ENCODE measurements around the gene HIP1R. TPM values are rescaled to one million over a fixed set of nuclear protein-coding genes. Genes with fewer than 3 reads are reported as not detected.
"Not testable (repeated sequence)": the region's sequence is repeated elsewhere in the genome, so short reads cannot be mapped to it uniquely, and the experiment has no call there.

HIP1R gene
- total RNA-seq, 2 experiments from 2014 or later: 31.9 to 34.7 TPM

GRCh38 chr12:122894193-122895121 lies 59.2 kb downstream of the HIP1R start:
- CTCF ChIA-PET: interaction anchor here (0.7 to 2.4 kb wide), 8 partner anchors 9 to 81 kb away, joined by 3 to 8 read pairs (median 4); partner anchors contain the start of genes ABCB9 and OGFOD2
- peaks cover 20% of the 10 kb centered on the region for H3K36me3 Mint-ChIP-seq
- H3K9me3 Mint-ChIP-seq (ENCODE audit: low read depth): no peaks in the 10 kb centered on the region
- no peaks in the 10 kb centered on the region for H3K27me3 Mint-ChIP-seq
- peaks cover 81% of the 10 kb centered on the region for H3K4me1 Mint-ChIP-seq
- H3K27ac Mint-ChIP-seq: peak overlapping the region; percentile 91
- H3K4me3 Mint-ChIP-seq: peak overlapping the region; percentile 93
- ATAC-seq (no peak), DNase-seq (no peak)

- no peaks in the 10 kb centered on the region for H3K9me3 Mint-ChIP-seq (ENCODE audit: low read depth)
- no peak for ATAC-seq
- H3K36me3 Mint-ChIP-seq: peaks cover 20% of the 10 kb centered on the region
- H3K27me3 Mint-ChIP-seq: no peaks in the 10 kb centered on the region
- H3K4me1 Mint-ChIP-seq: peaks cover 83% of the 10 kb centered on the region
- peak overlapping the region; percentile 93 for H3K4me3 Mint-ChIP-seq
- peak overlapping the region; percentile 91 for H3K27ac Mint-ChIP-seq
- no peak for DNase-seq
- CTCF ChIA-PET: interaction anchor here (0.8 to 2.4 kb wide), 9 partner anchors 9 to 80 kb away, joined by 3 to 8 read pairs (median 4); partner anchors contain the start of genes ABCB9 and OGFOD2
Observed at GRCh38 chr12:122895320-122895703, 60.1 kb downstream of the HIP1R start.

DNA sequence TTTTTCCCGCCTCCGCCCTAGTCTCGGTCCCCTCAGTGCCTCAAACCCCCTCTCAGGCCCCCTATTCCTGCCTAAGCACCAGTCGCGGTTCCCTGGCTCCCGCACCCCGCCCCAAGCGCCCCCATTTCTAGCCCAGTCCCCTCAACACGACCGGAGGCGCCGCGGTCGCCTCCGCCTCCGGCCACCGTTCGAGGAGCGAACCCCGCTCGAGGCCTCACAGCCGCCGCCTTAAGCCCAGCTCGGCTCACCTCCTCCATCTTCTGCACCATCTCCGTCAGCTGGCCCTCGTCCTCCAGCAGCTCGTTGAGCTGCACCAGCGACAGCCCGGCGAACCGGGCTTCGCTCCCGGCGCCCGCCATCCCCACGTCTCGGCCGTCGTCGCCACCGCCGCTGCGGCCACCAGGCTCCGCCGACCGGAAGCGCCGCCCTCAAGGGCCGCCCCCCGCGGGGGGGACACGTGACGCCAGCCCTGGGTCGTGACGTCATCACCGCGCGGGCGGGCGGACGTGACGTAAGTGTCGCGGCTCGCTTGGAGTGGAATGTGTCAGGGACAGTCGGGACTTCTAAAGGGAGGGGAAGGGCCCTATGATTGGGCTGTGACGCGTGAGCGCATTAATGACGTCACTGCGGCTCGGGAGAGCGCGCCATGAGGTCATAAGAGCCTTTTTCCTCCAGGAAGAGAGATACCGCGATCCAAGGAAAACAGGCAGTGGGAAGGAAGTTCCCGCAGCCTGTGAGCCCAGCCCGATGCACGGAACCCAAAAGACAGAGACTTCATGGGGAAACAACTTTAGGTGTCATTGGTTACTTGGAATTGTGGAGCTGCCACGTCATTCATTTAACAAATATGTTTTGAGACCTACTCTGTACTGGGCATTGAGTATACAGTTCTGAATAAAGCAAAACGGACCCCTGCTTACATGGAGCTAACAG lies 60.7 kb downstream of the HIP1R start, which contains the start of gene VPS37B:
VPS37B (minus strand) TSS at position 421 of the 933 bp plus-strand sequence; CDS start at position 359, 62 bp downstream.
- H3K9me3 Mint-ChIP-seq (ENCODE audit: low read depth): no peaks in the 10 kb centered on the region
- DNase-seq (peak; percentile 93), ATAC-seq (peak; percentile 69)
- peaks cover 20% of the 10 kb centered on the region for H3K36me3 Mint-ChIP-seq
- peaks cover 84% of the 10 kb centered on the region for H3K4me1 Mint-ChIP-seq
- no peaks in the 10 kb centered on the region for H3K27me3 Mint-ChIP-seq
- H3K4me3 Mint-ChIP-seq: peak within 1 kb of the TSS; percentile 93
- CTCF ChIA-PET: interaction anchor here (0.8 to 2.4 kb wide), 7 partner anchors 10 to 58 kb away, joined by 3 to 8 read pairs (median 5); no protein-coding TSS in a partner anchor
- H3K27ac Mint-ChIP-seq: peak within 1 kb of the TSS; percentile 91

GRCh38 chr12:122896662-122897061 lies 61.4 kb downstream of the HIP1R start:
- peak overlapping the region; percentile 93 for H3K4me3 Mint-ChIP-seq
- no peaks in the 10 kb centered on the region for H3K27me3 Mint-ChIP-seq
- peak overlapping the region; percentile 91 for H3K27ac Mint-ChIP-seq
- CTCF ChIA-PET: interaction anchor here (1.4 to 2.4 kb wide), 4 partner anchors 17 to 58 kb away, joined by 3 to 8 read pairs (median 5); no protein-coding TSS in a partner anchor
- no peak for ATAC-seq
- H3K4me1 Mint-ChIP-seq: peaks cover 84% of the 10 kb centered on the region
- DNase-seq: no peak
- H3K9me3 Mint-ChIP-seq (ENCODE audit: low read depth): no peaks in the 10 kb centered on the region
- H3K36me3 Mint-ChIP-seq: peaks cover 20% of the 10 kb centered on the region

DNA sequence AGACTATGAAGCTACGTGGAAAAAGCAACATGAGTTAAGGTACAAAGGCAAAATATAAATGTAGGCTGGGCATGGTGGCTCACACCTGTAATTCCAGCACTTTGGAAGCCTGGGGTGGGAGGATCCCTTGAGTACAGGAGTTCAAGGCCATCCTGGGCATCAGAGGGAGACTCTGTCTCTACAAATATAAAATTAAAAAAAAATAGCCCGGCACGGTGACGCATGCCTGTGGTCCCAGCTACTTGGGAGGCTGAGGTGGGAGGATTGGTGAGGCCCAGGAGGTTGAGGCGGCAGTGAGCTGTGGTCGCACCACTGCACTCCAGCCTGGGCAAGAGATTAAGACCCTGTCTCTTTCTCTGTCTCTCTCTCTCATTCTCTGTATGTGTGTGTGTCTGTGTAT lies 64.6 kb downstream of the HIP1R start:
- H3K4me3 Mint-ChIP-seq: no peak overlapping the region
- peaks cover 63% of the 10 kb centered on the region for H3K4me1 Mint-ChIP-seq
- H3K9me3 Mint-ChIP-seq (ENCODE audit: low read depth): no peaks in the 10 kb centered on the region
- CTCF ChIA-PET: interaction anchor here (1.4 to 2.1 kb wide), 3 partner anchors 11 to 47 kb away, joined by 5 to 9 read pairs (median 7); no protein-coding TSS in a partner anchor
- no peak for DNase-seq
- H3K27ac Mint-ChIP-seq: peak overlapping the region; percentile 93
- H3K27me3 Mint-ChIP-seq: peaks cover 5% of the 10 kb centered on the region
- H3K36me3 Mint-ChIP-seq: peaks cover 8% of the 10 kb centered on the region
- ATAC-seq: no peak

DNA sequence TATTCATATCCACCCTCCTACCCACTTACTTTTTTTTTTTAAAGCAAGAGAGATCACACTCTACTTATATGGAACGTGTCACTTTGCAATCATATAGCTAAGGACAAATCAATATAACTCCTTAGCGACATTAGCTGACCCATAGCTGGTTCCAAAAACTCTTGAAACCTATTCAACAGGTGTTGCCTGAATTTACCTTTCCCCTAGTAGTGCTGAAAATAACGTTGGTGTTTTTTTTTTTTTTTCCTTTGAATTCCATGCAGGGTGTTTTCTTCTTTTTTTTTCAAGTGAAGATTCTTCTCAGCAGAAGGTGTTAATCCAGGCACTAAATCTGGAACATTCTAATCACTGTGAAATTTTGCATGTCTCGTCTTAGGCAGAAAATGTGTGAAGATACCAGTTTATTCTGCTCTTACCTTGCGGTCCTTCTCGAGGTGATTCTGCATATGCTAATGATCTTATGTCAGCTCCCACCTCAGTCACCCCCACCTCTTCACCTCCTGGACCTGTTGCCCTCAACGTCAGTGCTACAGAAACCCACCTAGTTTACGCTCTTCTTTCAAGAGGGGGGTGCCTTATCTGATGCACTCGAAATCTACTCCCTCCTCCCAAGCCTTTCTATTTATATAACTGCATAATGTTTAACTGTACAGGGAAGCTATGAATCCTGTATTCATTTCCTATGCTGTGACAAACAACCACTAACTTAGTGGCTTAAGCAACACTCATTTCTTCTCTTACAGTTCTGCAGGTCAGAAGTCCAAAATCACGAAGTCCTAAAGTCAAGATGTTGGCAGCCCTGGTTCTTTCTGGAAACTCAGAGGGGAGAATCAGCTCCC lies 67.8 kb downstream of the HIP1R start:
- CTCF ChIA-PET: interaction anchor here (0.8 to 1.8 kb wide), 3 partner anchors 26 to 53 kb away, joined by 3 to 4 read pairs (median 4); no protein-coding TSS in a partner anchor
- peaks cover 38% of the 10 kb centered on the region for H3K4me1 Mint-ChIP-seq
- H3K4me3 Mint-ChIP-seq: no peak overlapping the region
- peaks cover 1% of the 10 kb centered on the region for H3K36me3 Mint-ChIP-seq
- ATAC-seq (no peak), DNase-seq (no peak)
- H3K27ac Mint-ChIP-seq: no peak overlapping the region
- no peaks in the 10 kb centered on the region for H3K9me3 Mint-ChIP-seq (ENCODE audit: low read depth)
- peaks cover 5% of the 10 kb centered on the region for H3K27me3 Mint-ChIP-seq

DNA sequence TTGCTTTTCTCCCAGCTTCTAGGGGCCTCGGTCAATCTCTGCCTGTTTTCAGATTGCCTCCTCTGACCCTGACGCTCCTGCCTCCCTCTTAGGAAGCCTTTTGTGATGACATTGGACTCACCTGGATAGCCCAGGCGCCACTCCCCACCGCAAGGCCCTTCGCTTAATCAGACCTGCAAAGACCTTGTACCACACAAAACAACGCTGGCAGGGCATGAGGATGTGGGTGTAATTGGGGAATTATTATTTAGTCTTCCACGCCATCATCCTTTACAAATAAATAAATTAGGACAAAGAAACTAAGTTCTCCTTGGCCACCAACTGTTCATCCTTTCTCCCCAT lies 68.4 kb downstream of the HIP1R start:
- peaks cover 5% of the 10 kb centered on the region for H3K27me3 Mint-ChIP-seq
- peaks cover 32% of the 10 kb centered on the region for H3K4me1 Mint-ChIP-seq
- no peaks in the 10 kb centered on the region for H3K9me3 Mint-ChIP-seq (ENCODE audit: low read depth)

GRCh38 chr12:122905258-122905657 lies 70.0 kb downstream of the HIP1R start:
- H3K27ac Mint-ChIP-seq; DNase-seq; ATAC-seq; H3K9me3 Mint-ChIP-seq (ENCODE audit: low read depth); H3K36me3 Mint-ChIP-seq; CTCF ChIA-PET; H3K4me3 Mint-ChIP-seq: not testable (repeated sequence)
- Mint-ChIP-seq H3K4me1 (peaks cover 18% of the 10 kb centered on the region), H3K27me3 (peaks cover 13% of the 10 kb centered on the region)

More for the DNA sequence above, 68.4 kb downstream of the HIP1R start:
- peaks cover 1% of the 10 kb centered on the region for H3K36me3 Mint-ChIP-seq
- ATAC-seq: no peak
- H3K4me3 Mint-ChIP-seq: no peak overlapping the region
- DNase-seq: no peak
- no peak overlapping the region for H3K27ac Mint-ChIP-seq
- CTCF ChIA-PET: interaction anchor here (1.2 to 1.8 kb wide), 2 partner anchors 39 to 52 kb away, joined by 4 read pairs; no protein-coding TSS in a partner anchor

DNA sequence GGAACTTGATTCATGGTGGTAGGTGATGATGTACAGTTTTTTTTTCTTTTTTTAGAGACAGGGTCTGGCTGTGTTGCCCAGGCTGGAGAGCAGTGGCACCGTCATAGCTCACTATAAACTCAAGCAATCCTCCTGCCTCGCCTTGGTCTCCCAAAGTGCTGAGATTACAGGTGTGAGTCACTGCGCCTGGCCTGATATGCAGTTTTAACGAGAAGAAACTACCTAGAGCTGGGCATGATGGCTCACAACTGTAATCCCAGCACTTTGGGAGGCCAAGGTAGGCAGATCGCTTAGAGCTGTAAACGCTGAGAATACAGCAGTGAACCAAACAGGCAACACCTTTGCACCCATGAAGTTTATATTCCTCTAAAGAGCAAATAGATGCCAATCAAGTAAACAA lies 73.7 kb downstream of the HIP1R start:
- Mint-ChIP-seq H3K9me3 (ENCODE audit: low read depth) (no peaks in the 10 kb centered on the region), H3K36me3 (no peaks in the 10 kb centered on the region), H3K4me1 (no peaks in the 10 kb centered on the region), H3K27ac (no peak overlapping the region), H3K4me3 (no peak overlapping the region), H3K27me3 (peaks cover 8% of the 10 kb centered on the region)
- ATAC-seq (no peak), DNase-seq (no peak)
- CTCF ChIA-PET: no interaction called here

GRCh38 chr12:122909442-122910288 lies 74.4 kb downstream of the HIP1R start:
- CTCF ChIA-PET: no interaction called here
- Mint-ChIP-seq H3K27ac (no peak overlapping the region), H3K4me3 (no peak overlapping the region), H3K9me3 (ENCODE audit: low read depth) (no peaks in the 10 kb centered on the region), H3K36me3 (no peaks in the 10 kb centered on the region), H3K27me3 (peaks cover 8% of the 10 kb centered on the region), H3K4me1 (no peaks in the 10 kb centered on the region)
- ATAC-seq (no peak), DNase-seq (no peak)

Data from activated CD8-positive, alpha-beta memory T cell treated with anti-CD3 and anti-CD28 coated beads, Interleukin-2, amount 10 ng/mL, durations not matched to agents 7 days and 5 days (primary cell).